ENCODE data around the gene MAPK8IP3. TPM values are rescaled to one million over a fixed set of nuclear protein-coding genes. Genes with fewer than 3 reads are reported as not detected.

MAPK8IP3 gene, protein sequence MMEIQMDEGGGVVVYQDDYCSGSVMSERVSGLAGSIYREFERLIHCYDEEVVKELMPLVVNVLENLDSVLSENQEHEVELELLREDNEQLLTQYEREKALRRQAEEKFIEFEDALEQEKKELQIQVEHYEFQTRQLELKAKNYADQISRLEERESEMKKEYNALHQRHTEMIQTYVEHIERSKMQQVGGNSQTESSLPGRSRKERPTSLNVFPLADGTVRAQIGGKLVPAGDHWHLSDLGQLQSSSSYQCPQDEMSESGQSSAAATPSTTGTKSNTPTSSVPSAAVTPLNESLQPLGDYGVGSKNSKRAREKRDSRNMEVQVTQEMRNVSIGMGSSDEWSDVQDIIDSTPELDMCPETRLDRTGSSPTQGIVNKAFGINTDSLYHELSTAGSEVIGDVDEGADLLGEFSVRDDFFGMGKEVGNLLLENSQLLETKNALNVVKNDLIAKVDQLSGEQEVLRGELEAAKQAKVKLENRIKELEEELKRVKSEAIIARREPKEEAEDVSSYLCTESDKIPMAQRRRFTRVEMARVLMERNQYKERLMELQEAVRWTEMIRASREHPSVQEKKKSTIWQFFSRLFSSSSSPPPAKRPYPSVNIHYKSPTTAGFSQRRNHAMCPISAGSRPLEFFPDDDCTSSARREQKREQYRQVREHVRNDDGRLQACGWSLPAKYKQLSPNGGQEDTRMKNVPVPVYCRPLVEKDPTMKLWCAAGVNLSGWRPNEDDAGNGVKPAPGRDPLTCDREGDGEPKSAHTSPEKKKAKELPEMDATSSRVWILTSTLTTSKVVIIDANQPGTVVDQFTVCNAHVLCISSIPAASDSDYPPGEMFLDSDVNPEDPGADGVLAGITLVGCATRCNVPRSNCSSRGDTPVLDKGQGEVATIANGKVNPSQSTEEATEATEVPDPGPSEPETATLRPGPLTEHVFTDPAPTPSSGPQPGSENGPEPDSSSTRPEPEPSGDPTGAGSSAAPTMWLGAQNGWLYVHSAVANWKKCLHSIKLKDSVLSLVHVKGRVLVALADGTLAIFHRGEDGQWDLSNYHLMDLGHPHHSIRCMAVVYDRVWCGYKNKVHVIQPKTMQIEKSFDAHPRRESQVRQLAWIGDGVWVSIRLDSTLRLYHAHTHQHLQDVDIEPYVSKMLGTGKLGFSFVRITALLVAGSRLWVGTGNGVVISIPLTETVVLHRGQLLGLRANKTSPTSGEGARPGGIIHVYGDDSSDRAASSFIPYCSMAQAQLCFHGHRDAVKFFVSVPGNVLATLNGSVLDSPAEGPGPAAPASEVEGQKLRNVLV (N-terminal part only)
- 10 to 100 TPM; 21.6 to 73.8 TPM for polyA plus RNA-seq

DNA sequence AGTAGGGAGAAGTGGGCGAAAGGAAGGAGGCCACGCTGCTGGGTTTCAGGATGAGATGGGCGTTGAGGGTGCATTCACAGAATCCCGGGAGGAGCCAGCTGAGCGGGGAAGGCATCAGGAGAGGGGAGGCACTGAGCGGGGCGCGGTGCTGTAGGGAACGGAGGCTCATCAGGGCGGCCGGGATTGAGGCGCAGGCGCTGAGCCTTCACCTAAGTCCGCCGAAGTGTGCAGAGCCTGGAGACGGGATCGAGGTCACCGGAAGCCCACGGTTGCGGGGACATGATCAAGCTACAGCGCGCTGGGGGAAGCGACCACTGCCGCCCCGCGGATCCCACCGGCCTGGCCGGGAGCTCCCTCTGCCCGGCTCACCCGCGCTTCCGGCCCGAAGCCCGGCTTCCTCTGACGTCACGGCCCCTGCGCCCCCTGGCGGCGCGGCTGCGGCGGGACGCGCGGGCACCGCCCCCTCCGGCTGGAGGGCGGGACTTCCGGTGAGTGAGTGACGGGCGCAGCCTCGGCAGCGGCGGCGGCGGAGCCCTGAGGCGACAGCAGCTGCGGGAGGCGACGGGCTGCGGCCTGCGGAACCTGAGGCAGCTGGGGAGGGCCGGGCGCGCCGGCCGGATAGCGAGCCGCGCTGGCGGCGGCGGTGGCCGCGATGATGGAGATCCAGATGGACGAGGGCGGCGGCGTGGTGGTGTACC, at the start of gene MAPK8IP3:
MAPK8IP3 (plus strand) TSS at position 508 of the 698 bp plus-strand sequence; CDS start at position 653, 145 bp downstream.
- peak within 1 kb of the TSS; percentile 71 to 87 for H3K4me3 ChIP-seq (ENCODE audit: low read depth in 1 of 2, low read length in 2 of 2)
- H3K9me3 ChIP-seq (ENCODE audit: control insufficient read depth in 2 of 2, insufficient read depth in 1 of 2, low read depth in 1 of 2, low read length in 1 of 2), result no peaks in the 10 kb centered on the region
- peaks cover 0 to 4% of the 10 kb centered on the region in 2 donors for H3K36me3 ChIP-seq (ENCODE audit: control insufficient read depth in 2 of 2, insufficient read depth in 2 of 2, low read length in 1 of 2)
- peak within 1 kb of the TSS; percentile 86 to 98 for H3K27ac ChIP-seq (ENCODE audit: low read depth in 2 of 2, low read length in 1 of 2)
- no peaks in the 10 kb centered on the region for H3K27me3 ChIP-seq (ENCODE audit: control insufficient read depth in 1 of 2, insufficient read depth in 2 of 2, low read length in 2 of 2)
- 0 to 1% methylated on average over 62 to 79 of the region's 79 CpGs for WGBS, 2 donors
- peaks cover 3 to 11% of the 10 kb centered on the region in 2 donors for H3K4me1 ChIP-seq (ENCODE audit: control insufficient read depth in 2 of 2, insufficient read depth in 2 of 2, low read length in 1 of 2)

DNA sequence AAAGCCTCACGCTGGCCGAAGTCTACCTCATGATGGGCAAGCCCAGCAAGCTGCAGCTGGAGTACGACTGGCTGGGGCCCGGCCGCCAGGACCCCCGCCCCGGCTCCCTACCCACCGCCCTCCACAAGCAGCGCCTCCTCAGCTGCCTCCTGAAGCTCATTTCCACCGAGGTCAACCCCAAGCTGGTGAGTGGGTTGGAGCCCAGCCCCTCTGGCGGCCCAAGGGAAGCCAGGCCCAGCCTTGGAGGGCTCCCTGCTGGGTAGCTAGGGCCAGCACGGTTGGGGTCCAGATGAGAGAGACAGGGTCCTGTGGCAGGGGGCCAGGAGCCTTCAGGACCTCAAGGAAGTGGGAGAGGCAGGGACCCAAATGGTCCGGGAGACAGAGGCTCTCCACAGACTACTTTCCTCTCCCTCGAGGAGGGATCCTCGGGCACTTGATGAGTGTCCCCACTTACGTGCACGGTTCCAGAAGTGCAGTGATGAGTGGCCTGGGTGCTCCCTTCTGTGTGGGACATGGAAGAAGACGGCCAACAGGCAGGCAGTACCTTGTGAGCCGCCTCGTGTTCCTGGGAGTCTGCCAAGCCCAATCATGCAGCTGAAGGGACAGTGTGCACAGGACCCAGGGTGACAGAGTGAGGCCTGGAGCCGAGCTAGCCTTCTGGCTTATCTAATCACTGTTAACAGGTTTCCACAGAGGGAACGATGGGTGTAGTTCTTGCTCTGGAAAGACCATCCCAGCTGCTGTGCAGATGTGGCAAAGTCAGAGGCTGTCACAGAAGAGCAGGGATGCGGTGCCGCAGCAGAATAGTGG, 49.0 kb upstream of the MAPK8IP3 start:
- Histone ChIP-seq H3K27ac (ENCODE audit: low read depth in 2 of 2, low read length in 1 of 2) (no peak overlapping the region), H3K4me3 (ENCODE audit: low read depth in 1 of 2, low read length in 2 of 2) (no peak overlapping the region), H3K27me3 (ENCODE audit: control insufficient read depth in 1 of 2, insufficient read depth in 2 of 2, low read length in 2 of 2) (no peaks in the 10 kb centered on the region), H3K36me3 (ENCODE audit: control insufficient read depth in 2 of 2, insufficient read depth in 2 of 2, low read length in 1 of 2) (peaks cover 28 to 48% of the 10 kb centered on the region in 2 donors), H3K9me3 (ENCODE audit: control insufficient read depth in 2 of 2, insufficient read depth in 1 of 2, low read depth in 1 of 2, low read length in 1 of 2) (no peaks in the 10 kb centered on the region), H3K4me1 (ENCODE audit: control insufficient read depth in 2 of 2, insufficient read depth in 2 of 2, low read length in 1 of 2) (peaks cover 0 to 11% of the 10 kb centered on the region in 2 donors)
- WGBS, 2 donors, result 88 to 91% methylated on average over 24 of the region's 24 CpGs

DNA sequence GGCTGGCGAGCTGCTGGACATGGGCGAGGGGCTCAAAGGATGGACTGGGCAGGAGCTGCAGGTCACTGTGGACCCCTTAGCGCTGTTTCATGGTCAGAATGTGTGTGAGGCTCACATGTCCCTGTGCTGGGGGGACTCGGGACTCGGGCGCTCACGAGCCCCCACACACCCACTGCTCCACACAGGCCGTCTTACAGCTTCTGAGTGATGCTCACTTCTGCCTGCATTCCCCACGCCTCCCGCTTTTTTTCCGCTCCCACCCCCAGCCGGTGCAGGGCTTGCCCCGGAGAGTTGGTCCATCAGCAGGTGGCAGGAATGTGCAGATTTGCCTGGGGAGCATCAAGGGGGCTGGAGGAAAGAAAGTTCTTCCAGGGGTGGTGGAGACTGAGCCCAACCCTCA, 48.2 kb upstream of the MAPK8IP3 start:
- H3K36me3 ChIP-seq (ENCODE audit: control insufficient read depth in 2 of 2, insufficient read depth in 2 of 2, low read length in 1 of 2), result peaks cover 23 to 51% of the 10 kb centered on the region in 2 donors
- peaks cover 0 to 11% of the 10 kb centered on the region in 2 donors for H3K4me1 ChIP-seq (ENCODE audit: control insufficient read depth in 2 of 2, insufficient read depth in 2 of 2, low read length in 1 of 2)
- H3K4me3 ChIP-seq (ENCODE audit: low read depth in 1 of 2, low read length in 2 of 2), result no peak overlapping the region
- H3K9me3 ChIP-seq (ENCODE audit: control insufficient read depth in 2 of 2, insufficient read depth in 1 of 2, low read depth in 1 of 2, low read length in 1 of 2), result no peaks in the 10 kb centered on the region
- H3K27ac ChIP-seq (ENCODE audit: low read depth in 2 of 2, low read length in 1 of 2), result no peak overlapping the region
- no peaks in the 10 kb centered on the region for H3K27me3 ChIP-seq (ENCODE audit: control insufficient read depth in 1 of 2, insufficient read depth in 2 of 2, low read length in 2 of 2)
- WGBS, 2 donors, result 95 to 96% methylated on average over 13 of the region's 13 CpGs

DNA sequence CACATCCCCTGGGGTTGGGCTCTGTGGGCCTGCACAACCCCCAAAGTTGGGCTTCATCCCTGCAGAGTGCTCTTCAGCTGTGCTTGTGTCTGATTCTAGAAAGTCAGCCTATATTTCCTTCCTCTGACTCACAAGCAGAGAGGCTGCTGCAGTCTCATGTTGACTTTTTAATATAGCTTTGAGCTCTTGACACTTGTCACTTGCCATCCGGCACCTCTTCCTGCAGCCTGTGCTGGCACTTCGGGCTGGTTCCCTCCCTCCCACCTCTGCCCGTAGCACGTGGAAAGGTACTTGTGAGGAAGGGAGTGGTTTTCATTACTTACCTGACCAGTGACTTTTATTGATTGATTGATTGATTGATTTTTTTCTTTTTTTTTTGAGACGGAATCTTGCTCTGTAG, 47.0 kb upstream of the MAPK8IP3 start:
- peaks cover 20 to 50% of the 10 kb centered on the region in 2 donors for H3K36me3 ChIP-seq (ENCODE audit: control insufficient read depth in 2 of 2, insufficient read depth in 2 of 2, low read length in 1 of 2)
- H3K4me3 ChIP-seq (ENCODE audit: low read depth in 1 of 2, low read length in 2 of 2), result no peak overlapping the region
- WGBS, 2 donors, result 86 to 88% methylated on average over 5 of the region's 5 CpGs
- no peaks in the 10 kb centered on the region for H3K9me3 ChIP-seq (ENCODE audit: control insufficient read depth in 2 of 2, insufficient read depth in 1 of 2, low read depth in 1 of 2, low read length in 1 of 2)
- H3K27ac ChIP-seq (ENCODE audit: low read depth in 2 of 2, low read length in 1 of 2), result no peak overlapping the region
- H3K4me1 ChIP-seq (ENCODE audit: control insufficient read depth in 2 of 2, insufficient read depth in 2 of 2, low read length in 1 of 2), result peaks cover 0 to 11% of the 10 kb centered on the region in 2 donors
- H3K27me3 ChIP-seq (ENCODE audit: control insufficient read depth in 1 of 2, insufficient read depth in 2 of 2, low read length in 2 of 2), result no peaks in the 10 kb centered on the region

DNA sequence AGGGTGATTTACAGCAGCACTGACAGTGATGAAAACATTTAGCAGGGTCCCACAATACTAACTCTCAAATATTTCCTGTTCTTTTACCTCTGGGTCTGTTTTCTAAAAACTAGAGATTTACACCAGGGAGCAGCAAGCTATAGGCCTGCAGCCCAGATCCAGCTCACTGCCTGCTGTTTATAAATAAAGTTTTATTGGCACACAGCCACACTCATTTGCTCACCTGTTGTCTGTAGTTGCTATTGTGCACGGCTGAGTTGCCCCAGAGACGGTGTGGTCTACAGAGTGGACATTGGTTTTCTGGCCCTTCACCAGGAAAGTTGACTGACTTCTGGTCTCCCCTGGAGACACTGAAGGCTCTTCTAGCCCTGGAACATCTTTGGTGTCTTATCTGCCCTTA, 44.2 kb upstream of the MAPK8IP3 start:
- Histone ChIP-seq H3K27ac (ENCODE audit: low read depth in 2 of 2, low read length in 1 of 2) (no peak overlapping the region), H3K9me3 (ENCODE audit: control insufficient read depth in 2 of 2, insufficient read depth in 1 of 2, low read depth in 1 of 2, low read length in 1 of 2) (no peaks in the 10 kb centered on the region), H3K4me3 (ENCODE audit: low read depth in 1 of 2, low read length in 2 of 2) (no peak overlapping the region), H3K27me3 (ENCODE audit: control insufficient read depth in 1 of 2, insufficient read depth in 2 of 2, low read length in 2 of 2) (no peaks in the 10 kb centered on the region), H3K4me1 (ENCODE audit: control insufficient read depth in 2 of 2, insufficient read depth in 2 of 2, low read length in 1 of 2) (no peaks in the 10 kb centered on the region), H3K36me3 (ENCODE audit: control insufficient read depth in 2 of 2, insufficient read depth in 2 of 2, low read length in 1 of 2) (peaks cover 15 to 55% of the 10 kb centered on the region in 2 donors)
- WGBS, 2 donors, result 89 to 96% methylated on average over 2 of the region's 2 CpGs

DNA sequence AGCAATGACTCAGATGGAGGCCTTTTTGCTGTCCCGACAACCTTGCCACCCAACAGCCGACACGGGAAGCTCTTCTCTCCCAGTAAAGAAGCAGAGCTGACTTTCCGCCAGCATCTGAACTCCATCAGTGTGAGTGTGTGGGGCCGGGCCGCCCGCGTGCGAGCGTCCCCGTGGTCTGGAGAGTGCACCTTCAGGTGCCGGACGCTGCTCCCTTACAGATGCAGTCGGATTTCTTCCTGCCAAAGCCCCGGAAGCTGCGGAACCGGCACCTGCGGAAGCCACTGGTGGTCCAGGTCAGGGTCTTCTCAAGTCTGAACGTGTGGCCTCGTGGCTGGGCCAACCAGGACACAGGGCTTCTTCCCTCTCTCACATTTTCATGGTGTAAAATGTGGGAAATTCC, 43.5 kb upstream of the MAPK8IP3 start:
- H3K9me3 ChIP-seq (ENCODE audit: control insufficient read depth in 2 of 2, insufficient read depth in 1 of 2, low read depth in 1 of 2, low read length in 1 of 2), result no peaks in the 10 kb centered on the region
- H3K4me1 ChIP-seq (ENCODE audit: control insufficient read depth in 2 of 2, insufficient read depth in 2 of 2, low read length in 1 of 2), result no peaks in the 10 kb centered on the region
- H3K36me3 ChIP-seq (ENCODE audit: control insufficient read depth in 2 of 2, insufficient read depth in 2 of 2, low read length in 1 of 2), result peaks cover 22 to 55% of the 10 kb centered on the region in 2 donors

DNA sequence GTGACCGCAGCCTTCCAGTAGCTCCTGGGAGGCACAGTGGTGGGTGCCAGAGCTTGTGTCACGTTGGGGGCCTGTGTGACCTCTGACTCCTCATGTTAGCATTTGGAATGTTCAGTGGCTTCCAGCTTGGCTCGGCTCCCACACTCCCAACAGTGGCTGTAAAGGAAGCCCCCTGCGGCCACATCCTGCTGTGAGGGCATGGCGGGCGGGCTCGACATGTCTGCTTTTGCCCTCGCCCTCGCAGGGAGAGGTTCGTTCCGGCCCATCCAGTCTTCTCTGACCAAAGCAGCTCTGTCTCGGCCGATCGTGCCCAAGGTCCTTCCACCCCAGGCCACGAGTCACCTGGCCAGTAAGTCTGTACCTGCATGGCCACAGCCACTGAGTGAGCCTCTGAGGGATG, 40.2 kb upstream of the MAPK8IP3 start:
- Histone ChIP-seq H3K36me3 (ENCODE audit: control insufficient read depth in 2 of 2, insufficient read depth in 2 of 2, low read length in 1 of 2) (peaks cover 24 to 65% of the 10 kb centered on the region in 2 donors), H3K4me3 (ENCODE audit: low read depth in 1 of 2, low read length in 2 of 2) (no peak overlapping the region), H3K27me3 (ENCODE audit: control insufficient read depth in 1 of 2, insufficient read depth in 2 of 2, low read length in 2 of 2) (no peaks in the 10 kb centered on the region), H3K27ac (ENCODE audit: low read depth in 2 of 2, low read length in 1 of 2) (no peak overlapping the region), H3K9me3 (ENCODE audit: control insufficient read depth in 2 of 2, insufficient read depth in 1 of 2, low read depth in 1 of 2, low read length in 1 of 2) (no peaks in the 10 kb centered on the region), H3K4me1 (ENCODE audit: control insufficient read depth in 2 of 2, insufficient read depth in 2 of 2, low read length in 1 of 2) (peaks cover 0 to 3% of the 10 kb centered on the region in 2 donors)
- WGBS, 2 donors, result 89 to 90% methylated on average over 15 of the region's 15 CpGs

More for the DNA sequence above, 43.5 kb upstream of the MAPK8IP3 start:
- Histone ChIP-seq H3K27me3 (ENCODE audit: control insufficient read depth in 1 of 2, insufficient read depth in 2 of 2, low read length in 2 of 2) (no peaks in the 10 kb centered on the region), H3K27ac (ENCODE audit: low read depth in 2 of 2, low read length in 1 of 2) (no peak overlapping the region), H3K4me3 (ENCODE audit: low read depth in 1 of 2, low read length in 2 of 2) (no peak overlapping the region)
- 96% methylated on average over 20 of the region's 20 CpGs for WGBS, 2 donors

DNA sequence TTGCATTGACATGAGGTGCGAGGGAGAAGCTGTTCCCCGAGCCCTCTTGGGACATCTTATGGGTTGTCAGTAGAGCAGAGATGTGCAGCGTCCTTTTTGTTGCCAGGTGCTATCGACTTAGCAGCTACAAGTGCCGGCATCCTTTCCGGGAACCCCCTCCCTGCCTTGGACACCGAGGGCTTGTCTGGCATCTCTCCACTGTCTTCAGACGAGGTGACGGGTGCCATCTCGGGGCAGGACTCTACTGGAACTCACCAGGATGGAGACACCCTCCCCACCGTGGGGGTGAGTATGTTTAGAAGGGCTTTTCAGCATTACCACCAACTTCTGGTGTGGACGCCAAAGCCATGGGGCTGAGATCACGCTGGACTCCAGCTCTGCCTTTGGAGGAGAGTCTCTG, 39.7 kb upstream of the MAPK8IP3 start:
- Histone ChIP-seq H3K4me3 (ENCODE audit: low read depth in 1 of 2, low read length in 2 of 2) (no peak overlapping the region), H3K27me3 (ENCODE audit: control insufficient read depth in 1 of 2, insufficient read depth in 2 of 2, low read length in 2 of 2) (no peaks in the 10 kb centered on the region), H3K27ac (ENCODE audit: low read depth in 2 of 2, low read length in 1 of 2) (no peak overlapping the region), H3K9me3 (ENCODE audit: control insufficient read depth in 2 of 2, insufficient read depth in 1 of 2, low read depth in 1 of 2, low read length in 1 of 2) (no peaks in the 10 kb centered on the region), H3K4me1 (ENCODE audit: control insufficient read depth in 2 of 2, insufficient read depth in 2 of 2, low read length in 1 of 2) (peaks cover 0 to 3% of the 10 kb centered on the region in 2 donors), H3K36me3 (ENCODE audit: control insufficient read depth in 2 of 2, insufficient read depth in 2 of 2, low read length in 1 of 2) (peaks cover 29 to 69% of the 10 kb centered on the region in 2 donors)
- 90 to 94% methylated on average over 13 of the region's 13 CpGs for WGBS, 2 donors

Data from esophagus (tissue), 2 donors.